ENCODE measurements around the gene MAP3K8. TPM values are rescaled to one million over a fixed set of nuclear protein-coding genes. Genes with fewer than 3 reads are reported as not detected.

MAP3K8 gene
- total and polyA plus RNA-seq, 9 of the 15 experiments (the other 6 are each of a cell fraction or from before 2014, with no cell fraction given): 6.9 to 23.6 (median 13.6) TPM

DNA sequence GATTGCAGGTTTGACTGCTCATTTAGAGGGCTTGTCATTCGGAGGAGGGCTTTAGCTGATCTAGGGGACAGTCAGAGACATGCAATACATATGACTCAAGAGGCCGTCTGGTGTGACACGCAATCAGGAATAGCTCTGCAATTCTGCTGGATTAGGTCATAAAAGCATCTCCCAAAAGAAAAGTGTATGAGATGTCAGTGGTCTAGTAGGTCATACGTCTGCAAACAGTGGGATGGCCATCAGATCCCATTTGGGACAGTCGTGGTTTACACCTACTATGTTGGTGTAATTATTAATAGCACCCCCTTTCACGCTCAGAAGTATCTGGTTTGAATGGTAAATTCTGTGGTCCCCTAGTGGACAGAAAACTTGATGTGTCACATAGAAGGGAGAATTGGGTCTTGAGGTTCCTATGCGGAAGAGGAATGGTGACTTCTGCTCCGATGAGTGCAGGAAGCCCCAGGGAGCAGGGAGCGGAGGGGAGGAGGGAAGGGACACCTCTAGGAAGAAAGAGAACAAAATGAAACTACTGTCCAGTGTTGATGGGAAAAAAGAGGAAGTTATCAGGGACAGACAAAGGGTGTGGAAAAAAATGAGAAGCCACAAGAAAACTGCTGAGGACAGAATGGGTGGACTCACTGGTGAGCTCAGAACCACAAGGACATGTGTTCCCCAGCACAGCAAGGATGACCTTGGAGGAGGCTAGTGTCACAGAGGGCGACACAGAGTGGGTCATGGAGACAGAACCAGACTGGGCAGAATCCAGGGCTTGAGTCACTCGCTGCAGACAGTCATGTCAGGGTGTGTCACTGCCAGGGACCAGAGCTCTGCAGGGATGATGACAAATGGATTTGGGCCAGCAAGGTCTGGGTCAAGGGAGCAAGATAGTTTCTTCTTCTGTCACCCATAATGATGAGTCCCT, 59.9 kb downstream of the MAP3K8 start (continued):
- TF ChIP-seq, protein P1, sequence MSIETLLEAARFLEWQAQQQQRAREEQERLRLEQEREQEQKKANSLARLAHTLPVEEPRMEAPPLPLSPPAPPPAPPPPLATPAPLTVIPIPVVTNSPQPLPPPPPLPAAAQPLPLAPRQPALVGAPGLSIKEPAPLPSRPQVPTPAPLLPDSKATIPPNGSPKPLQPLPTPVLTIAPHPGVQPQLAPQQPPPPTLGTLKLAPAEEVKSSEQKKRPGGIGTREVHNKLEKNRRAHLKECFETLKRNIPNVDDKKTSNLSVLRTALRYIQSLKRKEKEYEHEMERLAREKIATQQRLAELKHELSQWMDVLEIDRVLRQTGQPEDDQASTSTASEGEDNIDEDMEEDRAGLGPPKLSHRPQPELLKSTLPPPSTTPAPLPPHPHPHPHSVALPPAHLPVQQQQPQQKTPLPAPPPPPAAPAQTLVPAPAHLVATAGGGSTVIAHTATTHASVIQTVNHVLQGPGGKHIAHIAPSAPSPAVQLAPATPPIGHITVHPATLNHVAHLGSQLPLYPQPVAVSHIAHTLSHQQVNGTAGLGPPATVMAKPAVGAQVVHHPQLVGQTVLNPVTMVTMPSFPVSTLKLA (conservative IDR thresholded peaks at IDR 0.05): peak in 1 of 2 experiments; percentile 57; a peak in 1 of 4 replicates
- TF ChIP-seq, protein P2, sequence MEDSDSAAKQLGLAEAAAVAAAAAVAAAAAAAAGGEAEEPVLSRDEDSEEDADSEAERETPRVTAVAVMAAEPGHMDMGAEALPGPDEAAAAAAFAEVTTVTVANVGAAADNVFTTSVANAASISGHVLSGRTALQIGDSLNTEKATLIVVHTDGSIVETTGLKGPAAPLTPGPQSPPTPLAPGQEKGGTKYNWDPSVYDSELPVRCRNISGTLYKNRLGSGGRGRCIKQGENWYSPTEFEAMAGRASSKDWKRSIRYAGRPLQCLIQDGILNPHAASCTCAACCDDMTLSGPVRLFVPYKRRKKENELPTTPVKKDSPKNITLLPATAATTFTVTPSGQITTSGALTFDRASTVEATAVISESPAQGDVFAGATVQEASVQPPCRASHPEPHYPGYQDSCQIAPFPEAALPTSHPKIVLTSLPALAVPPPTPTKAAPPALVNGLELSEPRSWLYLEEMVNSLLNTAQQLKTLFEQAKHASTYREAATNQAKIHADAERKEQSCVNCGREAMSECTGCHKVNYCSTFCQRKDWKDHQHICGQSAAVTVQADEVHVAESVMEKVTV (CRISPR knock-in tag; IDR thresholded peaks at IDR 0.05): no peak
- TF ChIP-seq ZNF174 (CRISPR knock-in tag; IDR thresholded peaks at IDR 0.05) (no peak), HIVEP1 (CRISPR knock-in tag; IDR thresholded peaks at IDR 0.05) (no peak), STAT5A (IDR thresholded peaks at IDR 0.05; ENCODE audit: borderline replicate concordance, low read length) (no peak), CCAR2 (IDR thresholded peaks at IDR 0.05; ENCODE audit: low read depth, low read length) (no peak), KAT8 (IDR thresholded peaks at IDR 0.05; ENCODE audit: low read depth) (no peak), RCOR1 (IDR thresholded peaks at IDR 0.05; ENCODE audit: borderline replicate concordance in 1 of 2, low read depth in 2 of 2, low read length in 2 of 2) (peak in 1 of 2 experiments; percentile 5; a peak in 1 of 4 replicates), HDAC8 (tag; IDR thresholded peaks at IDR 0.05) (no peak), SAFB2 (IDR thresholded peaks at IDR 0.05; ENCODE audit: borderline replicate concordance, low read depth, low read length, severe bottlenecking) (no peak)
- TF ChIP-seq, protein P3, sequence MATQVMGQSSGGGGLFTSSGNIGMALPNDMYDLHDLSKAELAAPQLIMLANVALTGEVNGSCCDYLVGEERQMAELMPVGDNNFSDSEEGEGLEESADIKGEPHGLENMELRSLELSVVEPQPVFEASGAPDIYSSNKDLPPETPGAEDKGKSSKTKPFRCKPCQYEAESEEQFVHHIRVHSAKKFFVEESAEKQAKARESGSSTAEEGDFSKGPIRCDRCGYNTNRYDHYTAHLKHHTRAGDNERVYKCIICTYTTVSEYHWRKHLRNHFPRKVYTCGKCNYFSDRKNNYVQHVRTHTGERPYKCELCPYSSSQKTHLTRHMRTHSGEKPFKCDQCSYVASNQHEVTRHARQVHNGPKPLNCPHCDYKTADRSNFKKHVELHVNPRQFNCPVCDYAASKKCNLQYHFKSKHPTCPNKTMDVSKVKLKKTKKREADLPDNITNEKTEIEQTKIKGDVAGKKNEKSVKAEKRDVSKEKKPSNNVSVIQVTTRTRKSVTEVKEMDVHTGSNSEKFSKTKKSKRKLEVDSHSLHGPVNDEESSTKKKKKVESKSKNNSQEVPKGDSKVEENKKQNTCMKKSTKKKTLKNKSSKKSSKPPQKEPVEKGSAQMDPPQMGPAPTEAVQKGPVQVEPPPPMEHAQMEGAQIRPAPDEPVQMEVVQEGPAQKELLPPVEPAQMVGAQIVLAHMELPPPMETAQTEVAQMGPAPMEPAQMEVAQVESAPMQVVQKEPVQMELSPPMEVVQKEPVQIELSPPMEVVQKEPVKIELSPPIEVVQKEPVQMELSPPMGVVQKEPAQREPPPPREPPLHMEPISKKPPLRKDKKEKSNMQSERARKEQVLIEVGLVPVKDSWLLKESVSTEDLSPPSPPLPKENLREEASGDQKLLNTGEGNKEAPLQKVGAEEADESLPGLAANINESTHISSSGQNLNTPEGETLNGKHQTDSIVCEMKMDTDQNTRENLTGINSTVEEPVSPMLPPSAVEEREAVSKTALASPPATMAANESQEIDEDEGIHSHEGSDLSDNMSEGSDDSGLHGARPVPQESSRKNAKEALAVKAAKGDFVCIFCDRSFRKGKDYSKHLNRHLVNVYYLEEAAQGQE (IDR thresholded peaks at IDR 0.05; ENCODE audit: borderline replicate concordance): no peak
- TF ChIP-seq, protein P3 (CRISPR knock-in tag; IDR thresholded peaks at IDR 0.05; ENCODE audit: low read depth): no peak
